GM21423 (cell line): ENCODE measurements around the gene COA1.
"Not testable (repeated sequence)": the region's sequence is repeated elsewhere in the genome, so short reads cannot be mapped to it uniquely, and the experiment has no call there.

Source experiments
- ATAC-seq: cut with Tn5 transposase; IDR thresholded peaks from one replicate; pipeline ENCODE4 v1.9.1; 2021; ENCODE audit warnings: mild to moderate bottlenecking, moderate library complexity; ENCODE audit not compliant: unreplicated experiment

COA1 gene

DNA sequence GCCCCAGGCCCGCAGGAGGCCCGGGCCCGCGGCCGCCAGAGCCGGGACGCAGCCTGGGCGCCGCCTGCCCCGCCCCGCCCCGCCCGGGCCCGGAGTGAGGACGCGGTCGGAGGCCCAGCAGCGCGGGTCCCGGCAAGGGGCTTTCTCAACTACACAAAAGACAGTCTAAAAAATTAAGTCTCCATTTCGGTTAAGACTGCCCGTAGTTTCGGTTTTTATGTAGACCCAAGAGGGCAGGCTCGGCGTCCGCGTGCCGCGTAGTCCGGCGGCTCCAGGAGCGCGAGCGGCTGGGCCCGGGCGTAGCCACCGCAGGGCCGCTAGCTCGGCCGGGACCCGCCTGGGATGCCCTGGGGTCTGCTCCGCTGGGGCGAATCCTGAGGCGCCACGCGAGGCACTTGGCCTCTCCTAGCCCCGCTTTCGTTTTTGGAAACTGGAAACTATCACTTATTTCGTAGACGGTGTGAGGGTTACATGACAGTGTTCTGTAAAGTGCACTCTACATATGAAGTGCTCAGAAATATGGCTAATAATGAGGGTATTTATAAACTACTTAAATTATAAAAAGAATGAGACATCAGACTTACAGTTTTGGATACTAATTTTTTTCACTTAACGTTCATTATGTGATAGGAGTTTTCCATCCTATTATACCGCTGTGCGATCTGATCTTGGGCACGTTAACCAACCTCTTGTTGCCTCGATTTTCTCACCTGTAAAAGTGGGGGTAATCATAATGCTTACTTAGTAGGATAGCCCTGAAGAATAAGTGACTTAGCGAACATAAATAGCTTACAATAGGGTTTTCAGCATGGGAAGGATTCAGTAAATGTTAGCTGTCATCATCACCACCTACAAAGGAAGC, 29.7 kb upstream of the COA1 start:
- ATAC-seq = peak; percentile 55

DNA sequence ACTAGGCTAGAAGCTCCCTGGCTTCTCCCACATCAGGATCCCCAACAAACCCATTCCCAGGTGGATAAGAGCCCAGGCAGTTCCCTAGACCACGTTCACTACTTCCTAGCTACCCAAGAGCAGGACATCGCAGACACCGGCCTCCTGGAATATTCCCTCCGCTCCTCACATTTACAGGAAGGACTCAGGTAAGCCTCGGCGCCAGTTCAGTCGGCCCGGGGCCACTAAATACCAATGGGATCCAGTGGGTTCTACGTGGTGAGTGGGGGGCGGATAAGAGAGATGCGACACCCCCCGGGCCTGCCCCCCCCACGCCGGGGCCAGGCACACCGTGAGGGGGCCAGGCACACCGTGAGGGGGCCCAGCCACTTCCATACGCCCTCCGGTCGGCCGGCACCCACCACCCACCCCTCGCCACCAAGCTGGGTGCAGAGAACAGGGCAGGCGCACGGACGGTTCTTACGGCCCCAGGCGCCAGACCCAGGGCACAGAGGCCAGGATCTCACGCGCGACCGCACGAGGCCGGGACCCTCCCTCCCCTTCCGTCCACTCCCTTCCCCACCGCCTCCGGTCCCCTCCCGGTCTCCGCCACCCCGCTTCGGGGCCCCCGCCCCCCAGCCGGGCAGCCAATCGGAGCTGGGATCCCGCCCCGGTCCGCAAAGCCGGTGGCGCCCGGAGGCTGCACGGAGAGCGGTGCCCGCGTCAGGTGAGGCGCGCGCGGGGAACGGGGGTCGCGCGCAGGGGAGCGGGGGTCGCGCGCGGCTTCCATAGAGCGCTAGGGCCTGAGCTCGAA, 28.9 kb upstream of the COA1 start, which contains the start of gene BLVRA:
BLVRA (plus strand) TSS at position 652 of the 793 bp plus-strand sequence. CDS start 12,479 bp downstream, outside the sequence.
- ATAC-seq = peak; percentile 76

DNA sequence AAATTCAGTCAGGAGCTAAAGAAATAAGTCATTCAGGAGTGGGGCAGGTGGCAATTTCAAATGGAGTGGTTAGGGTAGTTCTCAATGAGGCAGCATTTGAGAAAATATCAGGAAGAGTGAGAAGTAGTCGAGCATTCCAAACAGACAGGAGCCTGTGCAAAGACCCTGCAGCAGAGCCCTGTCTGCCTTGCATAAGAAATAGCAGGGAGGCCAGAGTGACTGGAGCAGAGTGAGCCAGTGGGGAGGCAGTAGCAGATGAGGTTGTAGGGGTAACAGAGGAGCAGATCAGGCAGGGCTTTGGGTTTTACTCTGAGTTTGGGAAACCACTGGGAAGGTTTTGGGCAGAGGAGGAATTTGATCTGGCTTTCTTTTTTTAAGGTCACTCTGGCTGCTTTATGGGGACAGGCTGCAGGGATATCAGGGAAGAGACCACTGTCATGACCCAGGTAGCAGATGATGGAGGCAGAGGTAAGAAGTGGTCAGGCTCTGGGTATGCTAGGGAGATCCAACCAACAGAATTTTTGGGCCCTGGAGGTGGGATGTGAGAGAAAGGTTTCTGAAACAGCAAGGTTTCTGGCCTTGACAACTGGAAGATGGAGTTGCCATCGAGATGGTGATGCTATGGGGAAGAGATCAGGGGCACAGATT, 27.9 kb upstream of the COA1 start:
- no peak for ATAC-seq

DNA sequence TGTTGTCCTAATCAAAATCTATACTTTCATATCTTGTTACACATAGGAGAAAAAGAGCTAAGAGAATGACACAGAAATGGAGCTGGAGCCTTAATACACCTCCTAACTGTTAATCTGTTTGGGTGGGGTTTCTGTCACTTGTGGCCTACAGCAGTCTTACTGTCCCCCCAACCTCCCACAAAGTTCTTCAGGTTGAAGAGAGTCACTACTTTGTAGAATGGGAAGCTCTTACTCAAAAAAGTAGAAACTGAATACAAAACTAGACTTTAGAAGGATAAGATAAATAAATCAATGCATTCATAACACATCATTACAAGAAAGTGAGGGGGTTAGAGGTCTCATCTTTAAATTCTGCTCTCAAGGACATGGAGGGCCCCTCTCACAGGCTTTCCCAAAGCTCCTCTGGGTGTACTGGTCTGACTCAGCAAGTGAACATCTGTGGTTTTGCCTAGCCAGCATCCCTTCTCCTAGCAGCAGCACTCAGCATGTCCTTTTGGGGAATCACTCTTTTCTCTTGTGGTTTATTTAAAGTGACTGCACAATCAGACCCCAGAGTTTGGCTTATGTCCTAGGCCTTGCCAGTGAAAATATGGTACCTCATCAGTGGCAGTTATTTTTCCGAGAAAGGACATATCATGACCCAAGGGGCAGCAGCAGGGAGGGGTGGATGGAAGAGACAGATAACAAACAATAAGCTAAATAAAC, 27.2 kb upstream of the COA1 start:
- no peak for ATAC-seq

DNA sequence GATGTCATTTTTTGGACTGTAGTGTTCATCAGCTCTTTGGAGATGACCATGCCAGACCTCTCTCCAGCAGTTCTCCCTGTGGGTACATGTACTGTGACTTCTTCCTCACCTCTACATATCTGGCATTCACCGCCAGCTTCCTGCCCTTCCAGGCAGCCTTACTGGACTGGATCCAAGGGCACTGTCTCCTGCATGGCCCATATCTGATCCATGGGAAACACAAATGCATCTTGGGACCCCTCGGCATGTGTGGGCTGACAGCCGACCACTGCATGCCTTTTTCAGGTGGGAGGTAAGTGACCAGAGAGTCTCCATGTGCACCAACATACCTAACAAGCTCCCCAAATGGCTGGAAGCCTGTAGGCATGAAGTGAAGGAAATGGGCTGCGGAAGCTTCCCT, 25.3 kb upstream of the COA1 start:
- ATAC-seq = no peak

DNA sequence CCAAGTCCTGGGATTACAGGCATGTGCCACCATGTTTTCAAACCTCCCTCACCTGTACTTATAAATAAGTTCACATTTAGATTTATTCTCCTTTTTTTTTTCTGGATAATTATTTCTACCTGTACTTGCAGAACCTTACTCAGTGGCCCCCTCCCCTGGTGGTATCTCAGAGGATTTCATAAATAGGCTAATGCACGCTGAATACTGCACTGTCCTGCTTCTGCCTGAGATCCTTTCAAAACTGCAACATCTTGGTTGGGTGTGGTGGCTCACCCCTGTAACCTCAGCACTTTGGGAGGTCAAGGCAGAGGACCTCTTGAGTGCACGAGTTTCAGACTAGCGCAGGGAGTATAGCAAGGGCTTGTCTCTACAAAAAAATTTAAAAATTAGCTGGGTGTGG, 24.5 kb upstream of the COA1 start:
- ATAC-seq = no peak

DNA sequence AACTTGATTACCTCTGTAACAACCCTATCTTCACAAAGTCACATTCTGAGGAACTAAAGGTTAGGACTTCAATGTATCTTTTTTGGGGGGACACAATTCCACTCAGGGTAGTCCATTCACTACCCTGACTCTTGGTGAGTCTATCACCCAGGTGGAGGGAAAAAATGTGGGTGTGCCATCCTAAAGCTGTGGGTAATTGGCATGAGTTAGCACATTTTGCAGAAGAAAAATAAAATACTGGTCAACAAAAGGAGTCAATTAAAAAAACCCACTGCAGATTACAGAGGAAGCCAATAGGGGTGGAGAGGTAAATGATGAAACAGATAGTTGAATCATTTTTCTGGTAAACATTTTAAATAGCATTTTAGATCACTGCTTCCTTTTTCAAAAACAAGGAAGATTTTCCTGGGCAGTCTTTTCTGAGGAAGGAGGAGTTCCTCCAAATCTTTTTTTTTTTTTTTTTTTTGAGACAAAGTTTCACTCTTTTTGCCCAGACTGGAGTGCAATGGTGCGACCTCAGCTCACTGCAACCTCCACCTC, 24.0 kb upstream of the COA1 start:
- ATAC-seq = no peak

DNA sequence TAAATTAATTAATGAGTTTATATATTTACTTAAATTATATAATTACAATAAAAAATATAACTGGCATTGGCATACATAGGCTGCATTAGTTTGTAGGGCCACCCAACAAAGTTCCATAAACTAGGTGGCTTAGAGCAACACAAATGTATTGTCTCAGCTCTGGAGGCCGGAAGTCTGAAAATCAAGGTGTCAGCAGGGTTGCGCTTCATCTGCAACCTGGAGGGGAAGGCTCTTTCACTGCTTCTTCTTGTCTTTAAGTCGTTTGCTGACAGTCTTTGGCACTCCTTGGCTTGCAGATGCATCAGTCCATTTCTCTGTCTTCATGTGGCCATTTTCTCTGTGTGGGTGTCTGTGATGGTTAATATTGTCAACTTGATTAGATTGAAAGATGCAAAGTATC, 23.1 kb upstream of the COA1 start:
- no peak for ATAC-seq

DNA sequence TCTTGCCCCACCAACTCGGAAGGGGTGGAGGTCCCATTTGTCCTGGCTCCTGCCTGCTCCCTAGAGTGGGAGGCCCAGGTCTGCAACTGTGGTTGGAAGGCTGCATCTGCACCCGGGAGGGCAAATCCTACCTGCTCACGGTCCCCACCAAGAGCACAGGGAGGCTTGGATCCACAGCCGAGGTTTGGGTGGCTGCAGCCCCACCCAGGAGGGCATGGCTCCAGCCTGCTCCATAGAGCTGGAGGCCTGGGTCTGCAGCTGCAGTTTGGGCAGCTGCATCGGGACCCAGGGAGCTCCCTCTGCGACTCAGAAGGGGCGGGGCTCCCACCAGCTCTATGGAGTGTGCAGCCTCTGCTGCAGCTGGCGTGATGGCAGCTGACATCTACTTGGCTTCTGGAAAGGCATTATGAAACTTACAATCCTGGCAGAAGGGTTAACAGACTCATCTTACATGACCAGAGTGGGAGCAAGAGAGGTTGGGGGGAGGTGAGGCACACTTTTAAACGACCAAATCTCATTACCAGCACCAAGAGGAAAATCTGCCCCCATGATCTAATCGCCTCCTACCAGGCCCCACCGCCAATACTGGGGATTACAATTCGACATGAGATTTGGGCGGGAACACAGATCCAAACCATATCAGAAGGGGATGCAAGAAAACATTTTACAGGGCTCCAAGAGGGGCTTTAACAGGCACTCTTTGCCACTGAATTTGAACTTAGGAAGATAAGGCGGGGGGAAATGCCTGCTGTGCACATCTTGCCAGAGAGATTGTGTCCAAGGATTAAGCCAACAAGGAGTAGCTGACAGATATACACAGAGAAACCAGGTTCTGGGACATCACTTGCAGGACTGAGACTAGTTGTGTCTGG, 20.9 kb upstream of the COA1 start:
- ATAC-seq = no peak

DNA sequence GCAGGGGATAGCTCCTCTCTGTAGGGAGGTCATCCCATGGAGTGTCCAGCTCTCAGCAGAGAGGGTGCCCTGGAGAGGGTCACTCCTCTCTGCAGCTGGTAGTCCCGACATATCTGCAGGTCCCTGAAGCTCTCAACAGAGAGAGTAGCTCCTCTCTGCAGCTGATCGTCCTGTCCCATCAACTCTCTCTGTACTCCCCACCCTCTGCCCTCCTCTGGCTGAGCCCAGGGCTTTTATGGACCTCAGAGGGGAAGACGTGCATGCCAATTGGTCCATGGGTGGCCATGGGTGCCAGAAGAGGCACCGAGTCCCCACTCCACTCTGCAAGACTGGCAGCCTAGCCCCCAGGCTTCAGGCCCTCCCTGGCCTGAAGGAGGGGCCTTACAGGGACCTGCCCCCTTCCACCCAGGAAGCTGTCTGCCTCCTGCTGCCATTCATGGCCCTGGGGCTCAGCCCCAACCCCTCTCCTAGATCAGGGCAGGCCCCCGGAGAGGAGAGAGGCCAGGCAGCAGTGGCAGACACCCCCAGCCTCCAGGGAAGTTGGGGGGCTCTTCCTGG, 20.1 kb upstream of the COA1 start:
- no peak for ATAC-seq

DNA sequence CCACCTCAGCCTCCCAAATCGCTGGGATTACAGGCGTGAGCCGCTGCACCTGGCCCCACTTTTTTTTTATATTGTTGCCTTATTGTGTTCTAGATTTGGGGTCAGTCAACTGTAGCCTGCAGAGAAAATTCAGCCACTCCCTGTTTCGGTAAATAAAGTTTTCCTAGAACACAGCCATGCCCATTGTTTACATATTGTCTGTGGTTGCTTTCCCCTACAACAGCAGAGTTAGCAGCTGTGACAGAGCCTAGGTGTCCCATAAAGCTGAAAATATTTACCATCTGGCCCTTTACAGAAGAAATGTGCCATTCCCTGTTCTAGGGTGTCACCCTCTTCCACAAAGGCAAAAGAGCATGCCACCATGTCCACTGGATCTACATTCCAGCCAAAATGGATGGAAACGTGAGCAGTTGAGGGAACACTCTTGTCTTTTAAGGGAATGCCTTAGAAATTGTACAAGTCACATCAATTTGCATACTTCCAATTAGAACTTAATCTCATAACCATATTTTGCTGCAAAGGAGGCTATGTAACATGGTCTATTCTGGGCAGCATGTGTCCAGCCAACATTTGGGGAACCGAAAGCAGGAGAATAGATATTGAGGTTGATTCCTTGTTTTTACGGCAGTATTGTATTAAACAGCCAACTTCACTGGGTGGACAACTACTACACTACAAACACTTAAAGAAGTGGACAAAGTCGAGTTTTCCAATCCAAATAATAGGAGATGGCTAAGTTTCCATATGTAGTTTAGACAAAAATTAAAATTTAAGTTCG, 18.2 kb upstream of the COA1 start:
- no peak for ATAC-seq

DNA sequence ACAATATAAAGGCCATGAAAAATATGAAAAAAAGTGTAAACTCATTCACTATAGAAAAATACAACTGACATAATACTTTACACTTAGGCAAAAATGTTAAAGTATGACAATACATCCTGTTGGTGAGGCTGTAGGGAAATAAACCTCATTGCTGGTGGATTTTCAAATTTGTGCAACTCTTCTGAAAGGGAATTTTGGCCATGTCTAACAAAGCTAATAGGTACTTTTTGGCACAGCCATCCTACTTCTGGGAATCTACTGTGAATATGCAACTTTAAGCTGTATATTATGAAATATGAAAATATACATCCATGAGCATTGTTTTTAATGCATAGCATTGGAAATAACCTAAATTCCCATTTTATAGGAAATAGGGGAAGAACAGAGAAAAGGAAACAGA, 13.4 kb upstream of the COA1 start:
- ATAC-seq = no peak

DNA sequence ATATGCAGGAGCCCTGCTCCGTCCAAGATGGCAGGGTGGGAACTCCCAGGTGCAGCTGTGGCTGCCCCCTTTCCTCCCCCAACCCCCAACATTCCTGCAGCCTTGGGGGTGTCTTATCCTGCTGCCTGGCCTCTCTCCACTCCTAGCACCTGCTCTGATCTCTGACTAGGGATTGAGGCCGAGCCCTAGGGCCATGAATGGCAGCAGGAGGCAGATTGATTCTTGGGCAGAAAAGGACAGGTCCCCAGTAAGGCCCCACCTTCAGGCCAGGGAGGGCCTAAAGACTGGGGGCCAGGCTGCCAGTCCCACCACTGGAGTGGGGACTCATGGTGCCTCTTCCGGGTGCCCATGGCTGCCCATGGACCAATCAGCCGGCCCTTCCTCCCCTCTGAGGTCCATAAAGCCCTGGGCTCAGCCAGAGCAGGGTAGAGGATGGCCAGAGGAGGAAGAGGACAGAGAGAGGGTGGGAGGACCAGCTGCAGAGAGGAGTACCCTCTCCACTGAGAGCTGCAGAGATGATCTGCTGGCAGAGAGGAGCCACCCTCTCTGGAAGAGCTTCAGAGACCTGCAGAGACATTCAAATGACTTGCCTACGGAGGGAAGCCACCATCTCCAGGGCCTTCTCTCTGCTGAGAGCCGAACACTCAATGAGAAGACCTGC, 8.3 kb upstream of the COA1 start:
- ATAC-seq = no peak

DNA sequence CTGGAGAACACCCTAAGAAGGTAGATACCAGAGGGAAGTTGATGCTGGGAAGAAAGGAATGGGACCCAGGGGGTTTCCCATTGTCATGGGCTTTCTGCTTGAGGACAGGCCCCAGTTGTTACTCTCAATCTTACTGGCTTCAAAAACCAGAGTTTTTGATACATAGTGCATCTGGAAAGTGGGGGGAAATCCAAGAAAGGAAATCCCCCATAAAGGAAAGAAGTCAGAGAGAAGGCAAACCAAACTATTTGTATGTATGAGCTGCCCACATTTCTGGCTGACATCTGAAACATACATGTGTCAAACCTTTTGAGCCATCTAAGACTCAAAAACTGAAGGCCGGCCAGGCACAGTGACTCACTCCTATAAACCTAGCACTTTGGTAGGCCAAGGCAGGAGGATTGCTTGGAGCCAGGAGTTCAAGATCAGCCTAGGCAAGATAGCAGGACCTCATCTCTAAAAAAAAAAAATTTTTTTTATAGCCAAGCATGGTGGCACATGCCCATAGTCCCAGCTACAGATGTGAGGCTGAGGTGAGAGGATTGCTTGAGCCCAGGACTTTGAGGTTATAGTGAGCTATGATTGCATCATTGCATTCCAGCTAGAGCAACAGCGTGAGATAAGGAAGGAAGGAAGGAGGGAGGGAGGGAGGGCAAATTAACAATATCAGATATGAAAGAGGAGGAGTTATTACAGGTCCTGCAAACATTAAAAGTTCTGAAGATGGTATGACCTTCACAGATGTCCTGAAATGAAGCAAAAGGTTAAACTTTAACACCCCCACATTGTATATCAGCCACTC, 6.7 kb upstream of the COA1 start:
- peak; percentile 72 for ATAC-seq

DNA sequence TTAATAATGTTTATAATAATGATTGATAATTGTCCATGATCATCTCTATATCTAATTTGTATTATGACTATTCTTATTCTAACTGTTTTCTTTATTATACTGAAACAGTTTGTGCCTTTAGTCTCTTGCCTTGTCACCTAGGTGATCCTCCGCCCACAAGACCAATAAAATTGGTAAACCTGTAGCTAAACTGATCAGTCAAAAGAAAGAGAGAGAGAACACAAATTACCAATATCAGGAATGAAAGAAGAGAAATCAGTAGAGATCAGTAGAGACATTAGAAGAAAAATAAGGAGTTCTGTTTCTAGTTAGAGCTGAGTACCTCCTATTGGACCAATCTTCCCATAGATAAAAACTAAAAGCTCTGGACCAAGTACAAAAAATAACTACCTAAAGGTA, 6.1 kb upstream of the COA1 start:
- peak; percentile 5 for ATAC-seq

DNA sequence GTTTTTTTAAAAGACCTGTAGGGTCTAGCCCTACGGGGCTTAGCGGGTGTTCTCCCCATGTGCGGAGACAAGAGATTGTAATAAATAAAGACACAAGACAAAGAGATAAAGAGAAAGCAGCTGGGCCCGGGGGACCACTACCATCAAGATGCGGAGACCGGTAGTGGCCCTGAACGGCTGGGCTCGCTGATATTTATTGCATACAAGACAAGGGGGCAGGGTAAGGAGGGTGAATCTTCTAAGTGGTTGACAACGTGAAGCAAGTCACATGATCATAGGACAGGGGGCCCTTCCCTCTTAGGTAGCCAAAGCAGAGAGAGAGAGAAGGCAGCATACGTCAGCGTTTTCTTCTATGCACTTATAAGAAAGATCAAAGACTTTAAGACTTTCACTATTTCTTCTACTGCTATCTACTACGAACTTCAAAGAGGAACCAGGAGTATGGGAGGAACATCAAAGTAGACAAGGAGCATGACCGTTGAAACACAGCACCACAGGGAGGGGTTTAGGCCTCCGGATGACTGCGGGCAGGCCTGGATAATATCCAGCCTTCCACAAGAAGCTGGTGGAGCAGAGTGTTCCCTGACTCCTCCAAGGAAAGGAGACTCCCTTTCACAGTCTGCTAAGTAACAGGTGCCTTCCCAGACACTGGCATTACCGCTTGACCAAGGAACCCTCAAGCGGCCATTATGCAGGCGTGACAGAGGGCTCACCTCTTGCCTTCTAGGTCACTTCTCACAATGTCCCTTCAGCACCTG, 5.4 kb upstream of the COA1 start:
- ATAC-seq = not testable (repeated sequence)

DNA sequence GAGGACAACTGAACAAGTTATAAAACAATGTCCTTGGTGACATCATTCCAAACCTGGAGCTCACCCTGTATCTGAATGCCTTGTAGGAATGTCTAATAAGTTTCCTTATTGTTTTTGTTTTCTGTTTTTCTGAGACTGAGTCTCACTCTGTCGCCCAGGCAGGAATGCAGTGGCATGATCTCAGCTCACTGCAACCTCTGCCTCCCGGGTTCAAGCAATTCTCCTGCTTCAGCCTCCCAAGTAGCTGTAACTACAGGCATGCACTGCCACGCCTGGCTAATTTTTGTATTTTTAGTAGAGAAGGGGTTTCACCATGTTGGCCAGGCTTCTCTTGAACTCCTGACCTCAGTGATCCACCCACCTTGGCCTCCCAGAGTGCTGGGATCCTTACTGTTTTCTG, 2.2 kb upstream of the COA1 start:
- not testable (repeated sequence) for ATAC-seq
